ENCODE results near the gene SSH2.
"Not testable (repeated sequence)": the region's sequence is repeated elsewhere in the genome, so short reads cannot be mapped to it uniquely, and the experiment has no call there.

SSH2 gene

DNA sequence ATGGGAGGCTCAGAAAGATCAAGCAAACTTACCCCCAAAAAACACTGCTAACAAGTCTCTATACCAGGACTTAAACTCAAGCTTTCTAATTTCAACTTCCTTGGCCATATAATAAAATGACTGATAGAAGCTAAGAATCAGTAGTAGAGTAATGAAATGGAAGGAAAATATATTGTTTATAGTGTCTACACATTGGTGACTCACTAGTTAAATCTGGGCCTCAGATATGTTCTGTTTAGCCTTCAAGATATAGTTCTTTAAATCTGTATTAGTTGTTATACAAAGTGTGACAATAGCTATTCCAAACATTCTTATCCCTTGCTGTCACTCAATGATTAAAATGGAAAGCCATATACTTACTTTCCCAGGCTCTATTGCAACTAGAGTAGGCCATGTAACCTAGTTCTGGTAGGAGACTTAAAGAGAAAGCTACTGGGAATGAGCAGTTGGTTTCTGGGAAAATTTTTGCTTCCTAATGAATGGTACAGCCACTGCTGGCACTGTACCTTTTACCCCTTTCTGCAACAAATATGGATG lies 18.3 kb downstream of the SSH2 start:
- H3K4me3 ChIP-seq (ENCODE audit: control insufficient read depth, low read depth, low read length), result no peak overlapping the region
- TF ChIP-seq, protein P1, sequence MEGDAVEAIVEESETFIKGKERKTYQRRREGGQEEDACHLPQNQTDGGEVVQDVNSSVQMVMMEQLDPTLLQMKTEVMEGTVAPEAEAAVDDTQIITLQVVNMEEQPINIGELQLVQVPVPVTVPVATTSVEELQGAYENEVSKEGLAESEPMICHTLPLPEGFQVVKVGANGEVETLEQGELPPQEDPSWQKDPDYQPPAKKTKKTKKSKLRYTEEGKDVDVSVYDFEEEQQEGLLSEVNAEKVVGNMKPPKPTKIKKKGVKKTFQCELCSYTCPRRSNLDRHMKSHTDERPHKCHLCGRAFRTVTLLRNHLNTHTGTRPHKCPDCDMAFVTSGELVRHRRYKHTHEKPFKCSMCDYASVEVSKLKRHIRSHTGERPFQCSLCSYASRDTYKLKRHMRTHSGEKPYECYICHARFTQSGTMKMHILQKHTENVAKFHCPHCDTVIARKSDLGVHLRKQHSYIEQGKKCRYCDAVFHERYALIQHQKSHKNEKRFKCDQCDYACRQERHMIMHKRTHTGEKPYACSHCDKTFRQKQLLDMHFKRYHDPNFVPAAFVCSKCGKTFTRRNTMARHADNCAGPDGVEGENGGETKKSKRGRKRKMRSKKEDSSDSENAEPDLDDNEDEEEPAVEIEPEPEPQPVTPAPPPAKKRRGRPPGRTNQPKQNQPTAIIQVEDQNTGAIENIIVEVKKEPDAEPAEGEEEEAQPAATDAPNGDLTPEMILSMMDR (conservative IDR thresholded peaks at IDR 0.05; ENCODE audit: control insufficient read depth, insufficient read depth, low read depth, low read length), result no peak
- no peak for DNase-seq (ENCODE audit: low read depth)

DNA sequence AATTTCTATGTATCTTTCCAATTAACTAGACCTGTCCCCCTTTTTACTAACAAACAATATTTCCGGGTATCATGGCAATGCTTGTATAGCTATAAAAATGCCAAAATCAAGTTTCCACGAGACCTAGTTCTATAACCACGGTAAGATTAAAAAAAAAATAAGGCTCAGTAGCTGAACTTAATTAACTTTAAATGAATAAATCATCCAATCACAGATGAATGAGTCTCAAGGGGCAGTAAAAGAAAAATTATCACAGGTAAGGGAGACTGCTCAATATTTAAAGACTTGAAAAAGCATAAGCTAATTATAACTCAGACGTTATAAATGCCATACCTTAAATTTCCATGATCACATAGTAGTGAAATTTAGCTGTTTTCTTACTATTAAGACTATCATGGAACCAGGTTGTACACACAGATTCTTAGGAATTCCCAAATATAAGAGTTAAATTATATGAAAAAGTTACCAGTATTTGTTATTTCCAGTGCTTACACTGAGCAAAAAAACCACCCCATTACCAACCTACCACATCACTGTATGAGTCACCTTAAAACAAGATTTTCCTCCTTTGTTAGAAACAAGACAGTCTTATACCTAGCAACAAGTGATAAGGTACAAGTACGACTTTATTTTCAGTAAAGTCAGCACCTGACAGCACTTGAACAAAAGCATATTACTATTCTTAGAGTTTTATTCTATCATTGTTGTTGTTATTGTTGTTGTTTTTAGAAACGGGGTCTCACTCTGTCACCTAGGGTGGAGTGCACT lies 20.6 kb downstream of the SSH2 start:
- DNase-seq (ENCODE audit: low read depth), result peak; percentile 15

DNA sequence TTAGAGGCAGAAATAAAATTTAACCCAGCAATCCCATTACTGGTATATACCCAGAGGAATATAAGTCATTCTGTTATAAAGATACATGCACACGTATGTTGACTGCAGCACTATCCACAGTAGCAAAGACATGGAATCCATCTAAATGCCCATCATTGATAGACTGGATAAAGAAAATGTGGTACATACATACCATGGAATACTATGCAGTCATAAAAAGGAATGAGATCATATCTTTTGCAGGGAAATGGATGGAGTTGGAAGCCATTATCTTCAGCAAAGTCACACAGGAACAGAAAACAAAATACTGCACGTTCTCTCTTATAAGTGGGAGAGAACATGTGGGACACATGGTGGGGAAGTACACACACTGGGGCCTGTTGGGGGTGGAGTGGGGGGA lies 23.1 kb downstream of the SSH2 start:
- TF ChIP-seq, protein P1 (conservative IDR thresholded peaks at IDR 0.05; ENCODE audit: control insufficient read depth, insufficient read depth, low read depth, low read length), result no peak
- DNase-seq (ENCODE audit: low read depth), result no peak
- no peak overlapping the region for H3K4me3 ChIP-seq (ENCODE audit: control insufficient read depth, low read depth, low read length)

More for the DNA sequence above, 20.6 kb downstream of the SSH2 start:
- TF ChIP-seq, protein P1 (conservative IDR thresholded peaks at IDR 0.05; ENCODE audit: control insufficient read depth, insufficient read depth, low read depth, low read length), result no peak
- H3K4me3 ChIP-seq (ENCODE audit: control insufficient read depth, low read depth, low read length), result no peak overlapping the region

DNA sequence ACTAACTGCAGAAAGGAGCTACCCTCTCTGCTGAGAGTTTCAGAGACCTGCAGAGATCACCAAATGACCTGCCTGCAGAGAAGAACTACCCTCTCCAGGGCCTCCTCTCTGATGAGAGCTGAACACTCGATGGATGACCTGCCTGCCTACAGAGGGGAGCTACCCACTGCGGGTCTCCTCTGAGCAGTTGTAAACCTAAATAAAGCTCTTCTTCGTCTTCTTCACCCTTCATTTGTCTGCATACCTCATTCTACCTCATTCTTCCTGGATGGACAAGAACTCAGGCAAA lies 24.2 kb downstream of the SSH2 start:
- DNase-seq (ENCODE audit: low read depth), result no peak
- TF ChIP-seq, protein P1 (conservative IDR thresholded peaks at IDR 0.05; ENCODE audit: control insufficient read depth, insufficient read depth, low read depth, low read length), result no peak
- no peak overlapping the region for H3K4me3 ChIP-seq (ENCODE audit: control insufficient read depth, low read depth, low read length)

DNA sequence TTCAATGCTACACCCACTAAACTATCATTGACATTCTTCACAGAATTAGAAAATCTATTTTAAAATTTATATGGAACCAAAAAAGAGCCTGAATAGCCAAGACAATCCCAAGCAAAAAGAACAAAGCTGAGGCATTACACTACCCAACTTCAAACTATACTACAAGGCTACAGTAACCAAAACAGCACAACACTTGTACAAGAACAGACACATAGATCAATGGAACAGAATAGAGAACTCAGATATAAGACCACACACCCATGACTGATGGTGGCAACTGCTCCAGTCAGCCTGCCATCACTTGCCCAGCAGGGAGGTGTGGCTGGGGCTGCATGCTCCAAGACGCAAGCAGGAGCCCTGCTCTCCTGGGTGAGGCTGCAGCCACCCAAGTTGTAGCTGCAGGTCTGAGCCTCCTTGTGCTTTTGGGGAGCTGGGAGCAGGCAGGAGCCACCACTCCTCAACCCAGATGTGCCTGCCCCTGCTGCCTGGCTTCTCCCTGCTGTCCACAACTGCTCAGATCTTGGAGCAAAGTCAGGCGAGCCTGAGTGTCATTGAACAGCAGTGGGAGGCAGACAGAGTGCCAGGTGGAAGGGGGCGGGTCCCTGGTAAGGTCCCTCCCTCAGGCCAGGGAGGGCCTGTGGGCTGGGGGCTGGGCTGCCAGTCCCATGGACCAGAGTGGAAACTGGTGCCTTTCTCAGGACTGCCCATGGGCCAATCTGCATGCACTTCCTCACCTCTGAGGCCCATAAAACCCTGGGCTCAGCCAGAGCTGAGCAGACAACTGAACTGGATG lies 24.7 kb downstream of the SSH2 start:
- DNase-seq (ENCODE audit: low read depth), result no peak
- H3K4me3 ChIP-seq (ENCODE audit: control insufficient read depth, low read depth, low read length), result no peak overlapping the region
- TF ChIP-seq, protein P1 (conservative IDR thresholded peaks at IDR 0.05; ENCODE audit: control insufficient read depth, insufficient read depth, low read depth, low read length), result no peak

DNA sequence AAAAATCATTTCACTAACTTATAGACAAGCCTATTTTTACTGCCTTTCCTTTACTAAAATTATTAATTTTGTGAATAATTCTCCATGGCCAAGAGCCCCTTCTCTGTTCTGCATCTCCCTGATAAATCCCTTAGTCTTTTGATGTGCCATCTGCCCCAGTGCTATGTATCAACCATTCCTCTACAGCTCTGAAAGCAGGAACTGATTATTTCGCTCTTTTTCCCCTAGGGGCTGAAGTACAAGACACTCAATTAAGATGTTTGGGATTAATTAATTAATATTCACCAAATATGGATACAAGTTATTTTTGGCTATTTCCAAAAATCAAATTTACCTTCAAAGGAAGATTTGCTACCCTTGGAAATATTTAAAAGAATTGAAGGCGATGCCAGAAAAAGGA lies 26.6 kb downstream of the SSH2 start:
- H3K4me3 ChIP-seq (ENCODE audit: control insufficient read depth, low read depth, low read length), result no peak overlapping the region
- TF ChIP-seq, protein P1 (conservative IDR thresholded peaks at IDR 0.05; ENCODE audit: control insufficient read depth, insufficient read depth, low read depth, low read length), result no peak
- DNase-seq (ENCODE audit: low read depth), result no peak

DNA sequence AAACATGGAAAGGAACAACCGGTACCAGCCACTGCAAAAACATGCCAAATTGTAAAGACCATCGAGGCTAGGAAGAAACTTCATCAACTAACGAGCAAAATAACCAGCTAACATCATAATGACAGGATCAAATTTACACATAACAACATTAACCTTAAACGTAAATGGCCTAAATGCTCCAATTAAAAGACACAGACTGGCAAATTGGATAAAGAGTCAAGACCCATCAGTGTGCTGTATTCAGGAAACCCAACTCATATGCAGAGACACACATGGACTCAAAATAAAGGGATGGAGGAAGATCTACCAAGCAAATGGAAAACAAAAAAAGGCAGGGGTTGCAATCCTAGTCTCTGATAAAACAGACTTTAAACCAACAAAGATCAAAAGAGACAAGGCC lies 32.9 kb downstream of the SSH2 start:
- not testable (repeated sequence) for DNase-seq (ENCODE audit: low read depth); H3K4me3 ChIP-seq (ENCODE audit: control insufficient read depth, low read depth, low read length)
